BJ (cell line): ENCODE measurements around the gene EVI5. TPM values are rescaled to one million over a fixed set of nuclear protein-coding genes. Genes with fewer than 3 reads are reported as not detected.

Source experiments
- CTCF ChIA-PET: fragments of 350-600 bp; formaldehyde crosslinking; extraction: SDS; loops from one replicate; lab custom pipeline; 2021; ENCODE audit warnings: antibody characterized with exemption, inconsistent platforms; lab: Yijun Ruan, JAX
- POLR2A ChIA-PET: fragments of 300-600 bp; sonication (Branson Sonifier 250); formaldehyde crosslinking; extraction: SDS; loops from one replicate; lab custom pipeline; 2021; ENCODE audit warnings: antibody characterized with exemption; lab: Charles Lee
- DNase-seq: peaks from one replicate; pipeline ENCODE4 v3.0.0-alpha.2; 2011; ENCODE audit warnings: low read depth
- H3K27me3 ChIP-seq: 2 replicates; pipeline ENCODE4 v1.6.0; 2011; ENCODE audit warnings: low read length; ENCODE audit not compliant: control insufficient read depth, insufficient read depth
- H3K36me3 ChIP-seq: 2 replicates; pipeline ENCODE4 v1.5.1; 2011; ENCODE audit warnings: low read length; ENCODE audit not compliant: control insufficient read depth, insufficient read depth
- H3K4me3 ChIP-seq: 2 replicates; pipeline ENCODE4 v1.5.1; 2011; ENCODE audit warnings: low read depth, mild to moderate bottlenecking, control low read depth, low read length
- polyA plus RNA-seq: library from polyadenylated mRNA; depleted of rRNA; stranded (reverse); fragments of >200 nt; gene quantifications from 2 replicates; pipeline ENCODE4 v1.2.3, GENCODE V29; 2011
- TF ChIP-seq, protein P1 (sequence below): IDR thresholded peaks from 2 replicates; pipeline ENCODE4 v1.5.1; 2011; ENCODE audit warnings: low read depth, mild to moderate bottlenecking, control low read depth, inconsistent platforms, low read length, moderate library complexity; ENCODE audit not compliant: insufficient read depth

The EVI5 gene
- polyA plus RNA-seq, 1 experiment: 8.6 TPM

GRCh38 chr1:92795166-92795565, 10.3 kb upstream of the EVI5 start:
- TF ChIP-seq, protein P1, sequence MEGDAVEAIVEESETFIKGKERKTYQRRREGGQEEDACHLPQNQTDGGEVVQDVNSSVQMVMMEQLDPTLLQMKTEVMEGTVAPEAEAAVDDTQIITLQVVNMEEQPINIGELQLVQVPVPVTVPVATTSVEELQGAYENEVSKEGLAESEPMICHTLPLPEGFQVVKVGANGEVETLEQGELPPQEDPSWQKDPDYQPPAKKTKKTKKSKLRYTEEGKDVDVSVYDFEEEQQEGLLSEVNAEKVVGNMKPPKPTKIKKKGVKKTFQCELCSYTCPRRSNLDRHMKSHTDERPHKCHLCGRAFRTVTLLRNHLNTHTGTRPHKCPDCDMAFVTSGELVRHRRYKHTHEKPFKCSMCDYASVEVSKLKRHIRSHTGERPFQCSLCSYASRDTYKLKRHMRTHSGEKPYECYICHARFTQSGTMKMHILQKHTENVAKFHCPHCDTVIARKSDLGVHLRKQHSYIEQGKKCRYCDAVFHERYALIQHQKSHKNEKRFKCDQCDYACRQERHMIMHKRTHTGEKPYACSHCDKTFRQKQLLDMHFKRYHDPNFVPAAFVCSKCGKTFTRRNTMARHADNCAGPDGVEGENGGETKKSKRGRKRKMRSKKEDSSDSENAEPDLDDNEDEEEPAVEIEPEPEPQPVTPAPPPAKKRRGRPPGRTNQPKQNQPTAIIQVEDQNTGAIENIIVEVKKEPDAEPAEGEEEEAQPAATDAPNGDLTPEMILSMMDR: no peak
- H3K4me3 ChIP-seq: no peak overlapping the region
- DNase-seq: no peak
- no peaks in the 10 kb centered on the region for H3K36me3 ChIP-seq
- CTCF ChIA-PET: interaction anchor here (1.0 to 1.5 kb wide), 5 partner anchors 8 to 199 kb away, joined by 3 to 6 read pairs (median 4); partner anchors contain the start of gene EVI5
- POLR2A ChIA-PET: no interaction called here
- no peaks in the 10 kb centered on the region; the same call in 1 of the 2 replicates for H3K27me3 ChIP-seq

- no peaks in the 10 kb centered on the region; the same call in 1 of the 2 replicates for H3K27me3 ChIP-seq
- ChIA-PET CTCF (no interaction called here), POLR2A (no interaction called here)
- H3K4me3 ChIP-seq: no peak overlapping the region
- DNase-seq: no peak
- no peaks in the 10 kb centered on the region for H3K36me3 ChIP-seq
- TF ChIP-seq, protein P1: no peak
These were observed 7.5 kb upstream of the EVI5 start for GRCh38 chr1:92792340-92792782.

- POLR2A ChIA-PET: no interaction called here
- TF ChIP-seq, protein P1: no peak
- DNase-seq: no peak
- H3K27me3 ChIP-seq: no peaks in the 10 kb centered on the region; the same call in 1 of the 2 replicates
- no peak overlapping the region for H3K4me3 ChIP-seq
- H3K36me3 ChIP-seq: no peaks in the 10 kb centered on the region
- CTCF ChIA-PET: interaction anchor here (0.8 to 1.6 kb wide), 2 partner anchors 12 to 40 kb away, joined by 3 to 4 read pairs; partner anchors contain the start of gene RPL5
These were observed 6.7 kb upstream of the EVI5 start for GRCh38 chr1:92791487-92792066.

GRCh38 chr1:92790867-92791266, 6.0 kb upstream of the EVI5 start:
- Histone ChIP-seq H3K4me3 (no peak overlapping the region), H3K27me3 (no peaks in the 10 kb centered on the region; the same call in 1 of the 2 replicates), H3K36me3 (no peaks in the 10 kb centered on the region)
- ChIA-PET POLR2A (no interaction called here), CTCF (interaction anchor here (0.8 to 1.6 kb wide), 2 partner anchors 28 to 41 kb away, joined by 4 read pairs; partner anchors contain the start of gene RPL5)
- TF ChIP-seq, protein P1: no peak
- DNase-seq: no peak

DNA sequence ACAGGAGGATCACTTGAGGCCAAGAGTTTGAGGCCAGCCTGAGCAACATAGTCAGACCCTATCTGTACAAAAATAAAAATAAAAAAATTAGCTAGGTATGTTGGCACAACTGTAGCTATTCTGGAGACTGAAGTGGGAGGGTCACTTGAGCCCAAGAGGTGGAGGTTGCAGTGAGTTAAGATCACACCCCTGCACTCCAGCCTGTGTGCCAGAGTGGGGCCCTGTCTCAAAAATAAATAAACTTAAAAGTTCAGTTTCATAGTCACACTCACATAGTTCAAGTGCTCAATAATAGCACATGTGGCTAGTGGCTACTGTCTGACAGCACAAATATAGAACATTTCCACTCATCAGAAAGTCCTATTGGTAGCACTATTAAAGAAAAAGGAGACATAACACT, 5.2 kb upstream of the EVI5 start:
- H3K36me3 ChIP-seq: no peaks in the 10 kb centered on the region
- CTCF ChIA-PET: interaction anchor here (1.7 kb wide), 1 partner anchor 41 kb away, joined by 6 read pairs; no protein-coding TSS in a partner anchor
- DNase-seq: no peak
- POLR2A ChIA-PET: no interaction called here
- no peaks in the 10 kb centered on the region; the same call in 1 of the 2 replicates for H3K27me3 ChIP-seq
- TF ChIP-seq, protein P1: no peak
- H3K4me3 ChIP-seq: no peak overlapping the region
